KMS-11 (cell line): ENCODE results near the gene PLEKHM2.

Experiments
- H2AFZ ChIP-seq: fragments of 200-600 bp; sonication (generic); 2 replicates; pipeline ENCODE4 v1.6.1; 2016; ENCODE audit warnings: antibody characterized with exemption, mixed run types, low read depth
- H3K27ac ChIP-seq: fragments of 200-600 bp; sonication (generic); 2 replicates; pipeline ENCODE4 v1.6.1; 2016; ENCODE audit warnings: mild to moderate bottlenecking, mixed run types
- H3K27me3 ChIP-seq: fragments of 200-600 bp; sonication (generic); 2 replicates; pipeline ENCODE4 v1.6.1; 2017; ENCODE audit warnings: mild to moderate bottlenecking, low read depth, mixed run types, moderate library complexity; ENCODE audit not compliant: insufficient read depth
- H3K36me3 ChIP-seq: fragments of 200-600 bp; sonication (generic); 2 replicates; pipeline ENCODE4 v1.6.1; 2017; ENCODE audit warnings: mild to moderate bottlenecking, mixed run types; ENCODE audit not compliant: insufficient read depth
- H3K4me1 ChIP-seq: fragments of 200-600 bp; sonication (generic); 2 replicates; pipeline ENCODE4 v1.6.1; 2016; ENCODE audit warnings: mild to moderate bottlenecking, low read depth, mixed run types; ENCODE audit not compliant: poor library complexity, severe bottlenecking
- H3K4me2 ChIP-seq: fragments of 200-600 bp; sonication (generic); 2 replicates; pipeline ENCODE4 v1.7.0; 2016; ENCODE audit warnings: mild to moderate bottlenecking, mixed run types
- H3K4me3 ChIP-seq: fragments of 200-600 bp; sonication (generic); IDR thresholded peaks from 2 replicates; pipeline ENCODE4 v1.6.1; 2017; ENCODE audit warnings: low read depth, low read length, mixed read lengths; ENCODE audit not compliant: insufficient read depth
- H3K79me2 ChIP-seq: fragments of 200-600 bp; sonication (generic); 2 replicates; pipeline ENCODE4 v1.6.1; 2016; ENCODE audit warnings: low read depth, mixed run types; ENCODE audit not compliant: insufficient read depth
- H3K9ac ChIP-seq: fragments of 200-600 bp; sonication (generic); 2 replicates; pipeline ENCODE4 v1.6.1; 2016; ENCODE audit warnings: mild to moderate bottlenecking, mixed run types
- H4K20me1 ChIP-seq: fragments of 200-600 bp; sonication (generic); 2 replicates; pipeline ENCODE4 v1.6.1; 2016; ENCODE audit warnings: mild to moderate bottlenecking, mixed run types; ENCODE audit not compliant: insufficient read depth
- CTCF ChIP-seq: fragments of 200-600 bp; sonication (generic); conservative IDR thresholded peaks from 2 replicates; pipeline ENCODE4 v1.6.1; 2017; ENCODE audit warnings: low read depth, mild to moderate bottlenecking, antibody characterized with exemption, low read length, moderate library complexity, mixed read lengths

PLEKHM2 gene

GRCh38 chr1:15731735-15732685 is 47.9 kb downstream of the PLEKHM2 start:
- Histone ChIP-seq H3K36me3 (0 out of 2 replicates have a peak, but pooled peaks cover 4% of the 10 kb centered on the region), H3K4me1 (no peaks in the 10 kb centered on the region), H3K4me3 (no peak overlapping the region), H2AFZ (no peak overlapping the region), H3K27me3 (no peaks in the 10 kb centered on the region), H4K20me1 (no peaks in the 10 kb centered on the region), H3K4me2 (no peak overlapping the region), H3K27ac (no peak overlapping the region), H3K9ac (no peak overlapping the region), H3K79me2 (no peaks in the 10 kb centered on the region)
- TF ChIP-seq CTCF: no peak

GRCh38 chr1:15732686-15733081 is 48.6 kb downstream of the PLEKHM2 start:
- H3K27ac ChIP-seq: no peak overlapping the region
- H3K4me3 ChIP-seq: no peak overlapping the region
- no peaks in the 10 kb centered on the region for H3K27me3 ChIP-seq
- H3K9ac ChIP-seq: no peak overlapping the region
- 0 out of 2 replicates have a peak, but pooled peaks cover under 1% of the 10 kb centered on the region for H3K36me3 ChIP-seq
- no peaks in the 10 kb centered on the region for H4K20me1 ChIP-seq
- H2AFZ ChIP-seq: no peak overlapping the region
- H3K4me1 ChIP-seq: no peaks in the 10 kb centered on the region
- TF ChIP-seq CTCF: no peak
- H3K4me2 ChIP-seq: no peak overlapping the region
- no peaks in the 10 kb centered on the region for H3K79me2 ChIP-seq

- Histone ChIP-seq H2AFZ (no peak overlapping the region), H3K9ac (no peak overlapping the region), H3K79me2 (no peaks in the 10 kb centered on the region), H3K27me3 (no peaks in the 10 kb centered on the region), H3K4me1 (no peaks in the 10 kb centered on the region), H3K4me3 (no peak overlapping the region), H3K36me3 (no peaks in the 10 kb centered on the region), H3K27ac (no peak overlapping the region), H3K4me2 (no peak overlapping the region), H4K20me1 (no peaks in the 10 kb centered on the region)
- no peak for TF ChIP-seq CTCF
Measured at GRCh38 chr1:15733218-15733725, 49.2 kb downstream of the PLEKHM2 start.

- Histone ChIP-seq H3K4me2 (no peak overlapping the region), H3K79me2 (no peaks in the 10 kb centered on the region), H3K9ac (no peak overlapping the region), H3K4me3 (no peak overlapping the region), H3K36me3 (no peaks in the 10 kb centered on the region), H3K4me1 (no peaks in the 10 kb centered on the region), H3K27ac (no peak overlapping the region), H2AFZ (no peak overlapping the region), H3K27me3 (no peaks in the 10 kb centered on the region), H4K20me1 (no peaks in the 10 kb centered on the region)
- TF ChIP-seq CTCF: no peak
Measured at GRCh38 chr1:15733726-15734226, 49.7 kb downstream of the PLEKHM2 start.
